Measurements from ENCODE around the gene ZBTB20. TPM values are rescaled to one million over a fixed set of nuclear protein-coding genes. Genes with fewer than 3 reads are reported as not detected.
A peak's percentile ranks its signal among the peaks of the same experiment; 100 is the strongest.

The ZBTB20 gene
- total RNA-seq, 2 experiments from 2014 or later = 8.1 TPM

DNA sequence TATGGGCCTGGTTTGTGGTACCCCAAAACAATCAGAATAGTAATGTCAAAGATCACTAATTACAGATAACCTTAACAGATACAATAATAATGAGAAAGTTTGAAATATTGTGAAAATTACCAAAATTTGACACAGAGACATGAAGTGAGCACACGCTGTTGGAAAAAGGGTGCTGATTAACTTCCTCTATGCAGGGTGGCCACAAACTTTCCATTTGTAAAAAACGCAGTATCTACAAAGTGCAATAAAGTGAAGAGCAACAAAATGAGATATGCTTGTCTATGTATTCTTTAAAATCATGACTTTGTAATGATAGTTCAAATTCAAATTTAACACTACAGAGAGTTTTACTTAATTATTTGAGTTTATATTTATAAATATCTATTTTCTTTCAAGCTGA lies 860.8 kb downstream of the ZBTB20 start:
- H3K27me3 Mint-ChIP-seq (ENCODE audit: low read depth) = no peaks in the 10 kb centered on the region
- ChIA-PET CTCF (interaction anchor here (0.7 to 3.9 kb wide), 4 partner anchors 11 to 73 kb away, joined by 4 to 14 read pairs (median 8); no protein-coding TSS in a partner anchor), POLR2A (interaction anchor here (1.4 kb wide), 1 partner anchor 8 kb away, joined by 5 read pairs; the partner anchor contains the start of gene TIGIT)
- ATAC-seq (no peak), DNase-seq (no peak)
- H3K4me3 Mint-ChIP-seq = peak overlapping the region; percentile 53
- peaks cover 2% of the 10 kb centered on the region for H3K36me3 Mint-ChIP-seq (ENCODE audit: low read depth)
- H3K27ac Mint-ChIP-seq = peak overlapping the region; percentile 87
- H3K4me1 Mint-ChIP-seq (ENCODE audit: low read depth) = peaks cover 19% of the 10 kb centered on the region
- H3K9me3 Mint-ChIP-seq (ENCODE audit: insufficient read depth) = no peaks in the 10 kb centered on the region

DNA sequence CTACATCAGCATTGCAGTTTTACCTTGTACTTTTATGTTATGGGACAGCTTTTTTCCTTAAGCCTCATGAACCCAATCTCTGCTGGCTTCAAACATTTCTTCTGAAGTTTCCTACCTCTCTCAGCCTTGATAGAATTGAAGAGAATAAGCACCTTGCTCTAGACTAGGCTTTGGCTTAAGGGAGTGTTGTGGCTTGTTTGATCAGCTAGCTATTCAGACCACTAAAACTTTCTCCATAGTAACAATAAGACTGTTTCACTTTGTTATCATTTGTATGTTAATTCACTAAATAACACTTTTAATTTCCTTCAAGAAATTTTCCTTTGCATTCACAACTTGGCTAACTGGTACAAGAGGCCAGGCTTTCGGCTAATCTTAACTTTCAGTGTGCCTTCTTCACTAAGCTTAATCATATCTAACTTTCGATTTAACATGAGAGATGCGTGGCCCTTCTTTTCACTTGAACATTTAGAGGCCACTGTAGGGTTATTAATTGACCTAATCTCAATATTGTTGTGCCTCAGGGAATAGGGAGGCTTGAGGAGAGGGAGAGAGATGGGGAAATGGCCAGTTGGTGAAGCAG lies 861.3 kb downstream of the ZBTB20 start:
- H3K9me3 Mint-ChIP-seq (ENCODE audit: insufficient read depth) = no peaks in the 10 kb centered on the region
- H3K27ac Mint-ChIP-seq = peak overlapping the region; percentile 87
- CTCF ChIA-PET = interaction anchor here (0.7 to 3.9 kb wide), 6 partner anchors 11 to 241 kb away, joined by 3 to 14 read pairs (median 4); no protein-coding TSS in a partner anchor
- ATAC-seq (peak; percentile 86), DNase-seq (no peak)
- no peaks in the 10 kb centered on the region for H3K27me3 Mint-ChIP-seq (ENCODE audit: low read depth)
- H3K36me3 Mint-ChIP-seq (ENCODE audit: low read depth) = peaks cover 2% of the 10 kb centered on the region
- peaks cover 14% of the 10 kb centered on the region for H3K4me1 Mint-ChIP-seq (ENCODE audit: low read depth)
- POLR2A ChIA-PET = interaction anchor here (0.6 to 1.4 kb wide), 4 partner anchors 9 to 72 kb away, joined by 3 to 15 read pairs (median 4); partner anchors contain the start of gene TIGIT
- peak overlapping the region; percentile 53 for H3K4me3 Mint-ChIP-seq

DNA sequence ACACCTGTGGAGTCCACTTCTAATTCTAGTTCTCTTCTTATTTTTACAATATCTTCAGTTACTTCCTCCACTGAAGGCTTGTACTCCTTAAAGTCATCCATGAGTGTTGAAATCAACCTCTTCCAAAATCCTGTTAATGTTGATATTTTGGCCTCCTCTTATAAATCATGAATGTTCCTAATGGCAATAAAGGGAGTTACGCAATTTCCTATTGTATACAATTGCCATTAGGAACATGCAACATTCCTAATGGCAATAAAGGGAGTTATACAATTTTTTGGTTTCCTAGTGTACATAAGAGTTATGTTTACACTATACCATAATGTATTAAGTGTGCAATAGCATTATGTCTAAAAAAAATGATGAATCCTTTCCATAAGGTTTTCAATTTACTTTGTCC lies 862.4 kb downstream of the ZBTB20 start:
- Mint-ChIP-seq H3K4me1 (ENCODE audit: low read depth) (peaks cover 11% of the 10 kb centered on the region), H3K27me3 (ENCODE audit: low read depth) (no peaks in the 10 kb centered on the region), H3K9me3 (ENCODE audit: insufficient read depth) (no peaks in the 10 kb centered on the region), H3K4me3 (no peak overlapping the region), H3K27ac (no peak overlapping the region), H3K36me3 (ENCODE audit: low read depth) (peaks cover 2% of the 10 kb centered on the region)
- DNase-seq (no peak), ATAC-seq (no peak)
- CTCF ChIA-PET = interaction anchor here (0.7 to 3.9 kb wide), 5 partner anchors 16 to 242 kb away, joined by 3 to 14 read pairs (median 4); no protein-coding TSS in a partner anchor
- POLR2A ChIA-PET = interaction anchor here (1.1 kb wide), 1 partner anchor 49 kb away, joined by 4 read pairs; no protein-coding TSS in a partner anchor

Small RNA genes lying within 50 kb of the gene (microRNA-seq; reads per million reads assigned to microRNA genes)
- 1.7 reads per million for gene MIR4796
